T-helper 1 cell treated with Interleukin-12 subunit alpha and Interleukin-12 subunit beta and Interleukin-4 antibody, amounts not matched to agents 30 μg/mL and 1 μg/mL, for 36 hours (primary cell): ENCODE measurements around the gene GLTP.
"Not testable (repeated sequence)": the region's sequence is repeated elsewhere in the genome, so short reads cannot be mapped to it uniquely, and the experiment has no call there.

ENCODE experiments used
- H3K27ac Mint-ChIP-seq: one replicate; pipeline ENCODE4 v1.8.0; 2021; ENCODE audit warnings: mild to moderate bottlenecking, mixed read lengths
- H3K27me3 Mint-ChIP-seq: one replicate; pipeline ENCODE4 v1.8.0; 2021; ENCODE audit warnings: low read depth, mixed read lengths
- H3K36me3 Mint-ChIP-seq: one replicate; pipeline ENCODE4 v1.8.0; 2021; ENCODE audit warnings: low read depth, mixed read lengths
- H3K4me1 Mint-ChIP-seq: one replicate; pipeline ENCODE4 v1.8.0; 2021; ENCODE audit warnings: low read depth, mixed read lengths
- H3K4me3 Mint-ChIP-seq: one replicate; pipeline ENCODE4 v1.8.0; 2021; ENCODE audit warnings: mild to moderate bottlenecking, moderate library complexity, mixed read lengths
- H3K9me3 Mint-ChIP-seq: one replicate; pipeline ENCODE4 v1.8.0; 2021; ENCODE audit warnings: mixed read lengths

The GLTP gene

GRCh38 chr12:109877504-109878246 is 2.7 kb downstream of the GLTP start:
- Mint-ChIP-seq H3K9me3 (no peaks in the 10 kb centered on the region), H3K27ac (no peak overlapping the region), H3K4me1 (peaks cover 37% of the 10 kb centered on the region), H3K36me3 (peaks cover 2% of the 10 kb centered on the region), H3K4me3 (peak overlapping the region; percentile 45), H3K27me3 (peaks cover 8% of the 10 kb centered on the region)

- Mint-ChIP-seq H3K27me3 (no peaks in the 10 kb centered on the region), H3K27ac (no peak overlapping the region), H3K4me3 (no peak overlapping the region), H3K4me1 (peaks cover 38% of the 10 kb centered on the region), H3K36me3 (peaks cover 5% of the 10 kb centered on the region), H3K9me3 (no peaks in the 10 kb centered on the region)
Observed at GRCh38 chr12:109876406-109876805, 3.9 kb downstream of the GLTP start.

- Mint-ChIP-seq H3K4me1 (peaks cover 34% of the 10 kb centered on the region), H3K36me3 (peaks cover 5% of the 10 kb centered on the region), H3K4me3 (no peak overlapping the region), H3K27ac (no peak overlapping the region), H3K9me3 (no peaks in the 10 kb centered on the region), H3K27me3 (no peaks in the 10 kb centered on the region)
Observed at GRCh38 chr12:109875572-109876131, 4.7 kb downstream of the GLTP start.

DNA sequence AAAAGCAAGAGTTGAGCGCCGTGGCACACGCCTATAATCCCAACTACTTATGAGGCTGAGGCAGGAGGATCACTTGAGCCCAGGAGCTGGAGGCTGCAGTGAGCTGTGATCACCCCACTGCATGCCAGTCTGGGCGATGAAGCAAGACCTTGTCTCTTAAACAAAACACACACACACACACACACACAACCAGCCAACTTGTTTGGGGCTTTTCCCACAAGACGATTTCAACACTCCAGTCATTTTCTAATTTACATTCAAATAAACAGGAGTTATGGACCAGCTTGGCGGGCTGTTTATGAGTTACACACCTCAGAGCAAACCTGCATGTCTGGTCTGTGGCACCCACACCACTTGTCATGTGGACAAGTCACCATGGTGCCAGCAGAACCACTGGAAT is 6.7 kb downstream of the GLTP start:
- peaks cover 5% of the 10 kb centered on the region for H3K36me3 Mint-ChIP-seq
- no peaks in the 10 kb centered on the region for H3K9me3 Mint-ChIP-seq
- no peak overlapping the region for H3K4me3 Mint-ChIP-seq
- no peaks in the 10 kb centered on the region for H3K27me3 Mint-ChIP-seq
- peaks cover 21% of the 10 kb centered on the region for H3K4me1 Mint-ChIP-seq
- no peak overlapping the region for H3K27ac Mint-ChIP-seq

DNA sequence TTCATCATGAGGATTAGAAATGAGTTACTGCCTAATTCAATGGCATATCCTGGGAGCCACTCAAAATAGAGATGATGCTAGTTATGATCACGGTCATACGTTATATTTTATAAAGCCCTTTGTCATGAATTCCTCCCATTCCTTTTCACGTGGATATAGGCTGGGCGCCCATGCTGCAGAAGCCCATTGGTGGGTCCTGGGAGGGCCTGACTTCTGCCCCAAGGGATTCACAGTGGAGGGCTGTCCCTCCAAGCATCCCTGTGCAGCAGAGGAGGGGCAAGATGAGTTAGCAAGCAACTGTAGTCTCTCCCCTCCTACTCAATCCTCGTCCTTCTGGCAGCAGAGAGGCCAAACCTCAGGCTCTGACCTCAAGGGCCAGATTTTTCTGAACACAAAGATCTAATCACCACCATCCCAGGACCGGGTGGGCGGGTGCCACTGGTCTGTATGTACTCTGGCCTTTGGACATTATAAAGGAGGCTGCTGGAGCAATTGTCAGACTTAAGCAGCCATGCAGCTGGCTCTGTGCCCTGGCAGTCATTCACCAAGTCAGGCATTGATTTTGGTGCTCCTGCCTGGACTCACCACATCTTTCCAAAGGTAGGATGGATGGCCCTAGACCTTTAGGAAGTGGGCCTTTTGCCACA is 8.6 kb downstream of the GLTP start:
- Mint-ChIP-seq H3K27ac (no peak overlapping the region), H3K27me3 (no peaks in the 10 kb centered on the region), H3K4me1 (peaks cover 17% of the 10 kb centered on the region)

GRCh38 chr12:109870648-109871047 is 9.7 kb downstream of the GLTP start:
- H3K27ac Mint-ChIP-seq = no peak overlapping the region
- H3K4me3 Mint-ChIP-seq = no peak overlapping the region
- H3K9me3 Mint-ChIP-seq = no peaks in the 10 kb centered on the region
- peaks cover 11% of the 10 kb centered on the region for H3K4me1 Mint-ChIP-seq
- peaks cover 5% of the 10 kb centered on the region for H3K36me3 Mint-ChIP-seq
- H3K27me3 Mint-ChIP-seq = no peaks in the 10 kb centered on the region

More for the DNA sequence above, 8.6 kb downstream of the GLTP start:
- Mint-ChIP-seq H3K9me3 (no peaks in the 10 kb centered on the region), H3K36me3 (peaks cover 5% of the 10 kb centered on the region), H3K4me3 (no peak overlapping the region)

- H3K27ac Mint-ChIP-seq = no peak overlapping the region
- peaks cover 17% of the 10 kb centered on the region for H3K4me1 Mint-ChIP-seq
- no peaks in the 10 kb centered on the region for H3K27me3 Mint-ChIP-seq
- peaks cover 5% of the 10 kb centered on the region for H3K36me3 Mint-ChIP-seq
- no peak overlapping the region for H3K4me3 Mint-ChIP-seq
- no peaks in the 10 kb centered on the region for H3K9me3 Mint-ChIP-seq
Observed at GRCh38 chr12:109868182-109869051, 11.9 kb downstream of the GLTP start.

- peaks cover 14% of the 10 kb centered on the region for H3K4me1 Mint-ChIP-seq
- no peaks in the 10 kb centered on the region for H3K36me3 Mint-ChIP-seq
- no peaks in the 10 kb centered on the region for H3K27me3 Mint-ChIP-seq
- H3K4me3 Mint-ChIP-seq = no peak overlapping the region
- no peaks in the 10 kb centered on the region for H3K9me3 Mint-ChIP-seq
- no peak overlapping the region for H3K27ac Mint-ChIP-seq
Observed at GRCh38 chr12:109864916-109865315, 15.4 kb downstream of the GLTP start.

DNA sequence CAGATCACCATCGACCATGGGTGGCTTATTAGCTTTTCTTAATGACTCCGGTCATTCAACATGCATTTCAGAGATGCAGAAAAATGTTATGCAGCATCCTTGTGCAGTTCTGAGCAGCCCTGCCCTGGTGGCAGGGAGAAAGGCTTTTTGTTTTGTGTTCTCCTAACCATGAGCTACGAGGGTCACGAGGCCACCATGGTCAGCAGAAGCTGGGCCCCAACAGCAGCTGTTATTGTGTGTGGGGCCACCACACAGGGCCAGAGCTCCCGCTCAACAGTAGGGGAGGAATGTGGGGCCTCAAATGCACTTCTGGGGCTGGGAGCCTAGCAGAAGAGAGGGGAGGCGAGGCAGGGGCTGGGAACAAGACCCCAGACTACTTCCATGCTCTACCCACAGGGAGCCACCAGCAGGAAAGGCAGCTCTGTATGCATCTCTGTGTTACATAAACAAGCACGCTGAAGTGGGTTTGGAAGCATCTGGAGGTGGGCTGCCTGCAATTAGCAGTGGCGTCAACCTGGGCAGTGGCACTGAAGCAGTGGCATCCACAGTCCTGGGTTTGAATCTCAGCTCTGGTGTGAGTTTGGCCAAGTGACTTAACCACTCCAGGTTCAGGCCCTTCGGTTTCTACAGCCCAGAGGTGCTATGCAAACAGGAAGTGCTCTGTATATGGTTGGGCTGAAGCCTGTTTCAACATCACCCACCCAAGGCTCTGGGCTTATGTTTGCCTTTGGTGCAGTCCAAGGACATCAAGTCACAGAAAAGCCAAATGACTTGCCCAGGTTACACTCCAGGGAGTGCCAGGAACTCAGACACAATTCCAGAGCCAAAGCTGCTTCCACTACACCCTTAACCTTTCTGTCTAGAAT is 16.3 kb downstream of the GLTP start:
- no peak overlapping the region for H3K4me3 Mint-ChIP-seq
- H3K27me3 Mint-ChIP-seq = no peaks in the 10 kb centered on the region
- no peaks in the 10 kb centered on the region for H3K36me3 Mint-ChIP-seq
- H3K9me3 Mint-ChIP-seq = no peaks in the 10 kb centered on the region
- H3K4me1 Mint-ChIP-seq = peaks cover 14% of the 10 kb centered on the region
- peak overlapping the region; percentile 57 for H3K27ac Mint-ChIP-seq

GRCh38 chr12:109862491-109862890 is 17.9 kb downstream of the GLTP start:
- not testable (repeated sequence) for H3K27ac Mint-ChIP-seq, H3K9me3 Mint-ChIP-seq, H3K36me3 Mint-ChIP-seq, H3K27me3 Mint-ChIP-seq, H3K4me3 Mint-ChIP-seq
- peaks cover 12% of the 10 kb centered on the region for H3K4me1 Mint-ChIP-seq

DNA sequence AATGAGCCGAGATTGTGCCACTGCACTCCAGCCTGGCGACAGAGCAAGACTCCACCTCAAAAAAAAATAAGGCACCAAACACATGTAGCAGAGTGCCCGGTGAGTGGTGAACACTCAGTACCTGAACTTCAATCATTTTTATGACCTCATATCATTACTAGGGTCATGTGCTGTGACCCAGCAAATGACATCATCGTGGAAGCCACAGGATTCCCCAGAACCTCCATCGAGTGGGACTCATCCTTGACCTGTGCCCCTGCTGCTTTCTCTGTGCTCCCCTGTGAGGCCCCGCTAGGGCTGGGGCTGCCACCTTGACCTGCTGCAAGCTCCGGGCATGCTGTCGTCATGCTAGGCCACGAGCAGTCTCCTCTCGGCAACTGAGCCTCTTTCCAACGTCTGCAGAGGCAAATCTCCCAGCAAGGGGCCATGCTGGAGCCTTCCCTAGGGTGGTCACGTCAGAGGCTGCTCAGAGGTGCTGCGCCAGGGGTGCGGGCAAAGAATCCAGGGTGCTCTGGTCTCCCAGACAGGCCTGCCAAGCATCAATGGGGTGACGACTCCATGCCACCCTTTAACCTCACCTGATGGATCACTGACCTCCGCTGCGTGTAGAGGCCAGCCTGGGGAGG is 18.5 kb downstream of the GLTP start:
- Mint-ChIP-seq H3K4me3 (no peak overlapping the region), H3K9me3 (no peaks in the 10 kb centered on the region), H3K4me1 (peaks cover 12% of the 10 kb centered on the region), H3K27me3 (no peaks in the 10 kb centered on the region), H3K27ac (no peak overlapping the region), H3K36me3 (no peaks in the 10 kb centered on the region)

GRCh38 chr12:109860977-109861376 is 19.4 kb downstream of the GLTP start:
- Mint-ChIP-seq H3K4me3 (no peak overlapping the region), H3K27ac (no peak overlapping the region), H3K9me3 (no peaks in the 10 kb centered on the region), H3K4me1 (peaks cover 12% of the 10 kb centered on the region), H3K36me3 (no peaks in the 10 kb centered on the region), H3K27me3 (no peaks in the 10 kb centered on the region)

DNA sequence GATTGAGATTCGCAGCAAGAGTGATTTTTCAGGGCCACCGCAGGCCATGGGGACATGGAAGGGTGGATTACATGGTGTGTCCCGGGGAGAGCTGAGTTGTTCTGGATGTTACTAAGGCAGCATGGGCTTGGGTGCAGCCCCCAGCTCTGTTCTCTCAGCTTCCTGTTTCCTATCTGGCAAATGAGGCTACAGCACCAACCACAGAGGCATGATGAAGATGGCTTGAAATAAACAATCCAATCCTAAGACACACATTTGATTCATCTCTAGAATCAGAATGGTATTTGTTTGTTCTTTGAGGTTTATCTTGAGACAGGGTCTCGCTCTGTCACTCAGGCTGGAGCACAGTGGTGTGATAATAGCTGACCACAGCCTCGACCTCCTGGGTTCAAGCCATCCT is 21.6 kb downstream of the GLTP start:
- Mint-ChIP-seq H3K27me3 (no peaks in the 10 kb centered on the region), H3K4me3 (no peak overlapping the region), H3K4me1 (peaks cover 5% of the 10 kb centered on the region), H3K36me3 (no peaks in the 10 kb centered on the region), H3K27ac (no peak overlapping the region), H3K9me3 (no peaks in the 10 kb centered on the region)
